Nephron progenitor cell (in vitro differentiated cells): ENCODE results near the gene PLEKHA6.

Source experiments
- DNase-seq: peaks from one replicate; pipeline ENCODE4 v3.0.0; 2021
- H3K27ac Mint-ChIP-seq: 2 replicates; pipeline ENCODE4 v1.8.0; 2021; ENCODE audit warnings: mild to moderate bottlenecking, moderate library complexity, mixed read lengths
- H3K27me3 Mint-ChIP-seq: 2 replicates; pipeline ENCODE4 v1.8.0; 2021; ENCODE audit warnings: mild to moderate bottlenecking, low read depth, mixed read lengths; ENCODE audit not compliant: poor library complexity
- H3K36me3 Mint-ChIP-seq: 2 replicates; pipeline ENCODE4 v1.8.0; 2021; ENCODE audit warnings: low read depth, mixed read lengths
- H3K4me1 Mint-ChIP-seq: 2 replicates; pipeline ENCODE4 v1.8.0; 2021; ENCODE audit warnings: mixed read lengths
- H3K4me3 Mint-ChIP-seq: 2 replicates; pipeline ENCODE4 v1.8.0; 2021; ENCODE audit warnings: mild to moderate bottlenecking, moderate library complexity, mixed read lengths
- H3K9me3 Mint-ChIP-seq: 2 replicates; pipeline ENCODE4 v1.8.0; 2021; ENCODE audit warnings: mild to moderate bottlenecking, moderate library complexity, mixed read lengths
- TF ChIP-seq, protein P1 (sequence below): fragments of 200-600 bp; sonication (generic); IDR thresholded peaks from 2 replicates; pipeline ENCODE4 v1.5.0; 2021; ENCODE audit warnings: antibody characterized with exemption

The PLEKHA6 gene

DNA sequence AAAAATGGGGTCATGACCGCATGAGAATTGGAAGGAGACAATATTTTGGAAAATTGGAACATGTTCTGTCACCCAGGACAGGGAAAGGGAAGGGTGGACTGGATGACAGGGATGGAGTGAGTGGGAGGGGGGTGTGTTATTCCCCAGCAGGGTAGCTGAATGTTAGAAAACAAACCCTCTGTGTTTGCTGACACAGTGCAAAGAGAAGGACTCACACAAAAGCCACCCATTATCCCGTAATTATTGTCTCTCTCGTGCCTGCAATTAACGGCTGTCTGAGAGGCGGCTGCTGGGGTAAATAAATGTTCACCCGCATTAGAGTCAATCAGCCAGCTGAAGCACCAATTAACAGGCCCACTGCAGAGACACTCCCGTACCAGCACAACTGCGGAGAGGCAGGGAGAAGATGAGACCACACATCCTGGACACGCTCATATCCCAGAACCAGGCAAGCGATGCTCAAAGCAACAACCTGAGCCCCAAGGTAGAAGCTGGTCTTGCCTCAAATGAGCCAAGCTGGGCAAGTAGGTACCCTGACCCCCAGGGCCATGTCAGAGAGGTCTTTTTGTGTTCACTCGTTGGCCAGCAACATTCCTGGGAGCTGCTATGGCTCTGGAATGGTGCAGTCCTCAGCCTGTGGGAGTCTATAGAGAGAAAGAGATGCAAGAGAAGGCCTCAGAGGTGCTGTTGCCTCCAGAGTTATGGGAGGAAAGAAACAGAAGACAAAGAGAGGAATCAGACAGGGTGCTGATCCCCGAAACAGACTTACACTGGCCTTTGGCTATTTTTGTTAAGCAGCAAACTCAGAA lies 19.4 kb downstream of the PLEKHA6 start:
- peaks cover 61% of the 10 kb centered on the region for H3K4me1 Mint-ChIP-seq
- DNase-seq = no peak
- peaks cover 68% of the 10 kb centered on the region for H3K27me3 Mint-ChIP-seq
- no peaks in the 10 kb centered on the region for H3K36me3 Mint-ChIP-seq
- TF ChIP-seq, protein P1, sequence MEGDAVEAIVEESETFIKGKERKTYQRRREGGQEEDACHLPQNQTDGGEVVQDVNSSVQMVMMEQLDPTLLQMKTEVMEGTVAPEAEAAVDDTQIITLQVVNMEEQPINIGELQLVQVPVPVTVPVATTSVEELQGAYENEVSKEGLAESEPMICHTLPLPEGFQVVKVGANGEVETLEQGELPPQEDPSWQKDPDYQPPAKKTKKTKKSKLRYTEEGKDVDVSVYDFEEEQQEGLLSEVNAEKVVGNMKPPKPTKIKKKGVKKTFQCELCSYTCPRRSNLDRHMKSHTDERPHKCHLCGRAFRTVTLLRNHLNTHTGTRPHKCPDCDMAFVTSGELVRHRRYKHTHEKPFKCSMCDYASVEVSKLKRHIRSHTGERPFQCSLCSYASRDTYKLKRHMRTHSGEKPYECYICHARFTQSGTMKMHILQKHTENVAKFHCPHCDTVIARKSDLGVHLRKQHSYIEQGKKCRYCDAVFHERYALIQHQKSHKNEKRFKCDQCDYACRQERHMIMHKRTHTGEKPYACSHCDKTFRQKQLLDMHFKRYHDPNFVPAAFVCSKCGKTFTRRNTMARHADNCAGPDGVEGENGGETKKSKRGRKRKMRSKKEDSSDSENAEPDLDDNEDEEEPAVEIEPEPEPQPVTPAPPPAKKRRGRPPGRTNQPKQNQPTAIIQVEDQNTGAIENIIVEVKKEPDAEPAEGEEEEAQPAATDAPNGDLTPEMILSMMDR = no peak
- no peak overlapping the region for H3K4me3 Mint-ChIP-seq
- H3K9me3 Mint-ChIP-seq = no peaks in the 10 kb centered on the region
- peak overlapping the region; percentile 18 for H3K27ac Mint-ChIP-seq

DNA sequence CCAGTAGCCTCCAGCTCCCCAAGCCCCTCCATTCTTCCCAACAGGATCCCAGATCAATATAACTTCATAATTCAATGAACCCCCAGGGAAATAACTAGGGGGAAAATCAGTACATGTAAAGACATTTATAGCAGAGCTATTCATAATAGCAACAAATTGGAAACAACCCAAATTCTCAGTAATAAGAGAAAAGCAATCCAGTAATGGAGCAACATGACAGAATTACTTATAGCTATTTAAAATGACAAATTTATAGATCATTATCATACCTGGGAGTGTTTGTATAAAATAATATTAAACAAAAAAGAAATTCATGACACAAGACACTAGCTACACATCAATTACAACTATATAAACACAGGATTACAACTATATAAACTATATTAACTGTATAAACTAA lies 20.2 kb downstream of the PLEKHA6 start:
- H3K4me3 Mint-ChIP-seq = no peak overlapping the region
- peaks cover 54% of the 10 kb centered on the region for H3K4me1 Mint-ChIP-seq
- H3K36me3 Mint-ChIP-seq = no peaks in the 10 kb centered on the region
- DNase-seq = no peak
- TF ChIP-seq, protein P1 = no peak
- H3K27me3 Mint-ChIP-seq = peaks cover 62% of the 10 kb centered on the region
- no peaks in the 10 kb centered on the region for H3K9me3 Mint-ChIP-seq
- H3K27ac Mint-ChIP-seq = no peak overlapping the region

DNA sequence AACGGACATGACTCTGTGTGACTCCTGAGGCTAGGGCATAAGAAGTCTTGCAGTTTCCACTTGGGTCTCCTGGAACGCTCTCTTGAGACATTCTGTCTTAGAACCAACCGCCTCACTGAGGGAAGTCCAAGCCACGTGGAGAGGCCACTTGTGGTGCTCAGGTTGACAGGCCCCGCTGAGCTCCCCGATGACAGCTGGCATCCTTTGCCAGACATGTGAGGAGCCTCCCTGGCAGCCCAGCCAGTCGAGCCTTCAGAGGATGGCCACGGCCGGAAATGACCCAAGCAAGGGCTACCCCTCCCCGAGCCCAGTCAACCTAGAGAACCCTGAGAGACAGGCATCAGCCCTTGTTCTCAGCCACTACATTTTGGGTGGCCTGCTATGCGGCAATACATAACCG lies 20.7 kb downstream of the PLEKHA6 start:
- Mint-ChIP-seq H3K4me1 (peaks cover 48% of the 10 kb centered on the region), H3K27ac (no peak overlapping the region), H3K4me3 (no peak overlapping the region), H3K27me3 (peaks cover 61% of the 10 kb centered on the region), H3K9me3 (no peaks in the 10 kb centered on the region), H3K36me3 (no peaks in the 10 kb centered on the region)
- TF ChIP-seq, protein P1 = no peak
- no peak for DNase-seq

DNA sequence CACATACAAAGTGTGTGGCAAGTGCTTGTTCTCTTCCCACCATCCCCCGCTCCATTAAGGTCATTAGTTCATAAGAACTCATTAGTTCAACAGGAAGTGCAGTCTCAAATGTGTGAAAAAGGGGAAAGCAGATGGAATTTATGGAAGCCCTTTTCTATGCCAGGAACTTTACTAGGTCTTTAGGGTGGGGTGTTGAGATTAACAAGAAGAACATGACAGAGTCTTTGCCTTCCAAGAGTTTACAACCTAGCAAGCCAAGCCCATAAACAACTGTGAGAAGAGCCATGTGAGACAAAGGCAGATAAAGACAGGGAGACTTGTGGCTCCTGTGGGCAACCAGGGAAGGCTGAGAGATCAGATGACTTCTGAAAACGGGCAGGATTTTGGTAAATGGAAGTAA lies 21.4 kb downstream of the PLEKHA6 start:
- peaks cover 42% of the 10 kb centered on the region for H3K4me1 Mint-ChIP-seq
- TF ChIP-seq, protein P1 = no peak
- H3K4me3 Mint-ChIP-seq = no peak overlapping the region
- no peaks in the 10 kb centered on the region for H3K36me3 Mint-ChIP-seq
- no peaks in the 10 kb centered on the region for H3K9me3 Mint-ChIP-seq
- DNase-seq = no peak
- no peak overlapping the region for H3K27ac Mint-ChIP-seq
- peaks cover 61% of the 10 kb centered on the region for H3K27me3 Mint-ChIP-seq

DNA sequence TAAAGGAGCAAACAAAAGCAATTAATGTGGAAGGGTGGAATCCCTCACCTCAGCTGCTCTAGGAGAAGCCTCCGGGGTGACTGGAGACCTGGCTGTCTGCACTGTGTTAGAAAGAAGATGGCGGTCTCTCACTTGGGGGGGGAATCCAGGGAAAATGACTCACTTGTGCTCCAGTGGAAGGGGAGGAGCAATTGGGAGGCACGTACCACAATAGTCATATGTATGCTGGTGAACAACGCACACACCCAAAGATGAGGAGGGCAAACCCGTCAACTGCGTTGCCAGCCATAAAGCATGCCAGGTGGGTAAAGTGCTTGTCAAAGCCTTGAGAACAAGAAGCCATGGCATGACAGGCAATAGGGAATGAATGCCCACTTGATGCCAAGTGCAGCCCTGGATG lies 22.1 kb downstream of the PLEKHA6 start:
- H3K27ac Mint-ChIP-seq = no peak overlapping the region
- H3K9me3 Mint-ChIP-seq = no peaks in the 10 kb centered on the region
- no peak overlapping the region for H3K4me3 Mint-ChIP-seq
- peaks cover 61% of the 10 kb centered on the region for H3K27me3 Mint-ChIP-seq
- H3K36me3 Mint-ChIP-seq = no peaks in the 10 kb centered on the region
- TF ChIP-seq, protein P1 = no peak
- DNase-seq = no peak
- H3K4me1 Mint-ChIP-seq = peaks cover 34% of the 10 kb centered on the region

DNA sequence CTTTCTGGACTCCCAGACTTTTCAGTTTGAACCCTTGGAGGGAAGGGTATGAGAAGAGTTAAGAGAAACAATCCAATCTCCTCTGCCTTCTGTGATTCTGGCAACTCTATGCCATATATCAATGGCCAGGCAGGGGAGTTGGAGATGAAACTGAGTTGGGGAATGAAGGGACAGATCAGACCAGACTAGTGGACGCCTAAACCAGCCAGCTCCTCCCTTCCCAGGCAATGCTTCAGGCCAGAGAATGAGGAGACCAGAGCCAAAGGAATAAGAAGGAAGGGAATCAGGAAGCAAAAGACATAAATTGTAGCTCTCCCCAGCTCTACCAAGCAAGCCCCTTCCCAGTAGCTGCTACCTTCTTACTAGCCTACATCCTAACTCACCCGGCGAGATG lies 22.7 kb downstream of the PLEKHA6 start:
- no peak overlapping the region for H3K4me3 Mint-ChIP-seq
- TF ChIP-seq, protein P1 = no peak
- DNase-seq = no peak
- no peak overlapping the region for H3K27ac Mint-ChIP-seq
- peaks cover 30% of the 10 kb centered on the region for H3K4me1 Mint-ChIP-seq
- H3K9me3 Mint-ChIP-seq = no peaks in the 10 kb centered on the region
- peaks cover 61% of the 10 kb centered on the region for H3K27me3 Mint-ChIP-seq
- H3K36me3 Mint-ChIP-seq = no peaks in the 10 kb centered on the region
